ENCODE data around the gene ZNF436.
A peak's percentile ranks its signal among the peaks of the same experiment; 100 is the strongest.

The ZNF436 gene

DNA sequence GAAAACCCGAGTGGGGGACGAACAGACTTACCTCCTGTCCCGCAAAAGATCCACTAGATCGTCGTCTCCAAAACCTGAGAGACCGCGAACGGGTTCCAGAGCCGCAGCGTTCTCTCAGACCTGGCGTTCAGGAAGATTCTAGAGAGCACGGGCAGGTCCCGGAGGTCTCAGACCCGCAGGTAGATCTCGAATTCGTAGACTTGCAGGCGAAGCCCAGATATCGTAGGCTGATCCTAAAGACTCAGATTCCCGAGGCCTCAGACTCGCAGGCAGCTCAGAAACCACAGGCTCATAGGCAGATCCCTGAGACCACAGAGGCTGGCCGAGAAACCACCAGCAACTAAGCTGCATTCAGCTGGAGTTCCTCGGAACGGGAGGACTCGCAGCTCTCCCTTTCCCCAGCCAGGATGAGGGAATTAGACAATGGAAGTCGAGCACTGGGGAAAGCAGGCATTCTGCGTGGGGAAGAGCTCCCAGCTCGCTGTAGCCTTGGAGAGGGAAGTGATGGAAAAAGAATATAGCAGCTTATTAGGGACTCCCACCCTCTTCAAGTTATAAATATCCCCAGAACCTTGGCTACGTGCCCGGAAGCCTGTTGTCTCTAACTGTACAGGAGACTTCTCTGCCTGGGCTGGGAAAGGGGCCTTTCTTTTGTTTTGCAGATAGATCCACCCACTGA, at the start of gene ZNF436:
Gene ZNF436, minus strand, starts transcription at position 502 of the 679 bp plus-strand sequence. CDS start 1,831 bp downstream, outside the sequence.
- DNase-seq = peak; percentile 25

- no peak for DNase-seq
Observed at GRCh38 chr1:23419180-23419579, 49.5 kb upstream of the ZNF436 start.

- DNase-seq = no peak
Observed at GRCh38 chr1:23417570-23417969, 47.9 kb upstream of the ZNF436 start.

GRCh38 chr1:23416964-23417363, 47.3 kb upstream of the ZNF436 start:
- DNase-seq = no peak

- no peak for DNase-seq
Observed at GRCh38 chr1:23408797-23409290, 39.2 kb upstream of the ZNF436 start.

DNA sequence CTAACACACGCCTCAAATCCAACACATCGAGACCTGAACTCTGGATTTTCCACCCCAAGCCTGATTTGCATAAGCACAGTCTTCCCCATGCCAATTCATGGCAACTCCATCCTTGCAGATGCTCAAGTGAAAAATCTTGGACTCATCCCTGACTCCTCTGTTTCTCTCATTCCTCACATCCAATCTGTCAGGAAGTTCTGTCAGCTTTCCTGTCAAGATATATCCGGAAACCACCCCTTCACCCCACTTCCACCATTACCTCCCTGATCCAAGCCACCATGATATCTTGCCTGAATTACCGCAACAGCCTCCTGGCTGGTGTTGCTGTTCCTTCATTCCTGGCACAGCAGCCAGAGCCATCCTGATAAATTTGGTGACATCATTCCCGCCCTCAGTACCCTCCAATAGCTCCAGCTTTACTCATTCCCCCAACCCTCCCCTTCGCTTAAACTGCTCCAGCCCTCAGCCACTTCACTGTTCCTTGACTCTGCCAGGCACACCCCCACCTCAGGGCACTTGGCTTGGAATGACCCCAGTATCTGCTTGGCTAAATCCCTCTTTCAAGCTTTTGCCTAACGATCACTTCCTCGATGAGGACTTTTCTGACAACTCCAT, 37.5 kb upstream of the ZNF436 start:
- DNase-seq = no peak

DNA sequence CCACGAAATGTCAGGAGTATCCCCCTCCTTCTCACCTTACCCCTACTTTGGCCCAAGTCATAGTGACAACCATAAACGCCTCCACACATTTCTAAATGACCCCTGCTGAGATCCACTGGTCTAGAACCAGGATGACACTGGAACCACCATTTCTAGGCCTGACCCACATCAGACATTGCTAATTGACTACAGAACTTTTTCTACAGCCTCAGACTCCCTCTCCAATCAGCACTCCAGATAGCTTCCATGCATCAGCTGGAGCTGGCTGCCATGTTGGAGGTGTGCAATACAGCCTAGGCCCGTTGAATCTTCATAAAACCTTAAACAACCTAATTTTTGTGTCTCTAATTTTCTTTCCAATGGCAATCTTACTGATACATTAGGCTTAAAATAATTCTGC, 36.3 kb upstream of the ZNF436 start:
- no peak for DNase-seq

DNA sequence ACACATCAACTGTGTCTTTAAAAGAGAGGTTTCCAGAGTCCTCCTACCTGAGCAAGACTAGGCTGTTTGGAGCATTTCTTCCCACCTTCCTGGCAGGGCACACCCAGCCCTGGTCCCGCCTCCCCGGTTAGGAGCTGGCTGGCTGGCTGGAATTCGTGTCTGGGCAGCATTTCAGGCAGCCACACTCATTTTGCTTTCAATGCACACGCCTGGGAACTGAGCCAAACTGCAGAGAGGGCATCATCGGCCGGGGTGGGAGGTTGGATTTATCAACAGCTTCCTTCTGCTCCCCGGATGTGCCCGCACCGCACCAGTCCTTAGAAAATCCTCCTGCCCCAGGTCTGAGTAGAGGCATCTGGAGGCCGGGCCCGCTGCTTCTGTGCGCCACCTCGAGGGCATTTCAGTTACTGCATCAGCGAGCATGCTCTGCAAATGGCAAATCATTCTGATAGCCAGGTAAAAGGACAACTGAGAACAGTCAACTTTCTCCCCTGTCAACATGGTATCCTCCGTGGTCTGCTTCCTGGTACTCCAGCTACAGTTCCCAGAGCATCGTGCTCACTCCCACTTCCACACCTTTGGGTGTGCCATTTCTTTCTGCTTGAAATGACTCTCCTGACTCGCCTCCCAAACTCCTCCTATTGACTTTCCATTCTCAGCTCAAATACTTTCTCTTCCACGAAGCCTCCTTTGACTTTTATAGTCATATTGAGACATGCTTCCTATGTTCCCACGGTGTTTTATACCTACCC, 34.3 kb upstream of the ZNF436 start:
- DNase-seq = peak; percentile 86

GRCh38 chr1:23403355-23403734, 33.7 kb upstream of the ZNF436 start:
- no peak for DNase-seq

GRCh38 chr1:23403038-23403336, 33.4 kb upstream of the ZNF436 start:
- no peak for DNase-seq

DNA sequence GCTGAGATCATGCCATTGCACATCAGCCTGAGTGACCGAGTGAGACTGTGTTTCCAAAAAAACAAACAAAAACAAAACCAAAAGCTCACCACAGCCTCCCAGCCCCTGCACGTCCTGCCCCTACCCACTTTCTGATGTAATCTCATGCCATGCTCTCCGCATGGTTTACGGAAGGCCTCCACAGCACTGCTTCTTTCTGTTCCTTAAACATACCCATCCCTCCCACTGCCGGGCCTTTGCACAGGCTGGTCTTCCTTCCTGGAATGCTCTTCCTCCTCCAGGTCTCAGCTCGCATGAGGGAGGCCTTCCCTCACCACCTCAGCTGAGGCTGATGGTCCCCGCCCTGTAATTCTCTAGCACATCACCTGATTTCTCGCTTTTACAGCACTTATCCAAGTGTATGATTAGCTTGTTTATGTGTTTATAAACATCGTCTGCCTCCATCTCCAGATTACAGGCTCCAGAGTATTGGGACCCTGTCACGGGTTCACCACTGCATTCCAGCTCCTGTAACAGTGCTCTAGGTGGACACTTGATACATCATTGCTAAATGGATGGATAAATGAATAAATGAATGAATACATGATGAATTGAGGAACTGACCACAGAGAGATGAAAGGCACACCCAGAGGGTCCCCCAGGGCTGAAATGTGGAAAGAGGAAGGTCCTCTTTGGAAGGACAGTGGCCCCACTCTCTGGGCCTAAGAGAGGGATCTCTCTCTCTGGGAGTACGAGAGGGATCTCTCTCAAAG, 32.8 kb upstream of the ZNF436 start:
- no peak for DNase-seq

DNA sequence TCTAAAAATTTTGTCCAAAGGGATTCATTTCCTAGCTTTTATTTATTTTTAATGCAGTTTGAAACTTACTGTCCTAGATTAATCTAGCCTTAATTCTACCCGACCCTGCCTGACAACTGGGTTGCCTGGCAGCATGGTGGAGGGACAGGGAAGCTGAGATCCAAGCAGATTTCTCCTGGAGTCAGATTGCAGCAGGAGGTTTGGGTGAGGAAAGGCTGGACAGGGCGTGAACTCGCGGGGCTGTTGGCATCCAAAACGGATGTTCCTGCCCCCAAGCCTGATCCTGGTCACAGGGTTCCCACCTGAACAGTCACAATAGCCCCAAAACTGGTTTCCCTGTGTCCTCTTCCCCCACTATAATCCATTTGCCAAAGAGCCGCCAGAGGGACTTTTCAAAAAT, 31.7 kb upstream of the ZNF436 start:
- no peak for DNase-seq

DNA sequence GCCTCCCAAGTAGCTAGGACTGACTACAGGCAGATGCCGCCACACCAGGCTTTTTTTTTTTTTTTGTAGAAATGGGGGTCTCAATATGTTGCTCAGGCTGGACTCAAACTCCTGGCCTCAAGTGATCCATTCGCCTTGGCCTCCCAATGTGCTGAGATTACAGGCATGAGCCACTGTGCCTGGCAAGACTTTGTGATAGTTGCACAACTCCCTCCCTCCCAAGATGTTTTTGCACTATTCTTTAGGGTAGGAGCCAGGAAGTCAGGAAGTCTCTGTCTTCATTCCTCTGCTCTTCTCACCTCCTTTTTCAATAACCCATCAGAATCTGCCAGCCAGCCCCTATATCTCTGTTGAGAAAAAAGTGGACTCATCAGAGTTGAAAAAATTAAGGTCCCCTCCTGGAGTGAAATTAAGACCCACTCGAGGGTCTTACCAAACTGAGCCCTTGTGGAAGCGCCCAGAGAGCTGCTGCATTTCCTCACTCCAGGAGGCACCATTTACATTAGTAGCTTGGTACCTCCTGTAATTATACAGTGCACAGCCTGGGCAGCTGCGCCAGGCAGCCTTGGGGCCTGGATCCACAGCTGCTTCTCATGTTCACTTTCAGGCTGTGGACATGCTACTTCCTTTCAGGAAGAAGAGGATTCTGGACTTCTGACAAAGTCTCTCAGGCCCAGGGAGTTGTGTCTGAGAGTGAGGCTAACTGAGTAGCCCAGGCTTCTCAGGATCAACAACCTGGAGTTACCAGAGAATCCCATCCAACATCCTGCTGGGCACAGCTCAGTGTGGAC, 30.9 kb upstream of the ZNF436 start:
- no peak for DNase-seq

GRCh38 chr1:23399229-23399628, 29.6 kb upstream of the ZNF436 start:
- DNase-seq = no peak

DNA sequence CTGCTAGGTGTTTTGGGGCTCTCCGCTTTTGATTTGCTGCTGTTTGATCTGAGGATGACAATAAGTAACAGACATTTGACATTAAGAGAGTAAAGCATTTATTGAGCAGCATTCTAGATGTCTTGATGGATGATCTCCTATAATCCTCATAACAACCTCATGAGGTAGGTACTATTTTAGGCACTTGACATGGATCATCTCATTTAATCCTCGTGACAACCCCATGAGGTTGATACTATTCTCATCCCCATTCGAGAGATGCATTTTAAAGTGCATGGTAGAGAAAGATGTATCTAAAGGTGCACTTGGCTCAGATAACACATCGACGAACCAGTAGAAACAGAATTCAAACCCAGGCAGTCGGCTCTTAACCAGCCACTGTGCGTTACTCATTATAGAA, 28.3 kb upstream of the ZNF436 start:
- DNase-seq = no peak

- no peak for DNase-seq
Observed at GRCh38 chr1:23396380-23396779, 26.7 kb upstream of the ZNF436 start.

DNA sequence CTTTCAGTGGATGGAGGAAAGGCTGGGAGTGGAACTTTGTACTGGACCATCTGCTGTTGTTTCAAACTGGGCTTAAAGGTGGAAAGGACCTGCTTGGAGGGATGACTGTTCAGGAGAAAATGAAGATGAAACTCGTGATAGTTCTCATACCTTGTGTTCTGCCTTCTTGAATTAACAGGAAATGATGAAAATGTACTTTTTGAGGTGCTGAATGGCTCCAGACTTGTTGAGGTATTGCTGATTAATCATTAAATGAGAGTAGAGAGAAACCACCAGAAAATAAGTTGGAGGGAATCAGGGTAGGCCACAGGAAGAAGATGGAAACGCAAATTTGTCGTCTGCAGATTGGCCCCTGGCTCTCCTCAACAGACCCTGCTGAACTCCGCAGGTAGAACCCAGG, 26.2 kb upstream of the ZNF436 start:
- no peak for DNase-seq

- DNase-seq = no peak
Observed at GRCh38 chr1:23395154-23395724, 25.6 kb upstream of the ZNF436 start.

DNA sequence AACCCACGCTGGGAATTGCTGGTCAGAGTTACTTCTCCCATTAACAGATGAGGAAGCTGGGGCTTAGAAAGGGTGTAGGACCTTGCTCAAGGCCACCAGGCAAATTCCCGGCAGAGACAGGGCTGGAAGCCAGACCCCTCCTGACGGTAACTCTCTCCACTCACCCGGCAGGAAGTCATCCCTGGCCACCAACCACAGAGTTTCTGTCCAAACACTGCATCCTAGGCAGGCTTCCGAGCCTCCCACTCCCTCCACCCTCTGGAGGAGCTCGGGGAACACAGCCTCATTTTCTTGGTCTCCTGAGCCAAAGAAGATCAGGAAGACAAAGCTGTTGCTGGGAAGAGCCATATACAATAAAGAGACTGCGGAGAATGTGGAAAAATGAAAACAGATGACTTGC, 25.0 kb upstream of the ZNF436 start:
- no peak for DNase-seq

- DNase-seq = no peak
Observed at GRCh38 chr1:23394181-23394580, 24.5 kb upstream of the ZNF436 start.

DNA sequence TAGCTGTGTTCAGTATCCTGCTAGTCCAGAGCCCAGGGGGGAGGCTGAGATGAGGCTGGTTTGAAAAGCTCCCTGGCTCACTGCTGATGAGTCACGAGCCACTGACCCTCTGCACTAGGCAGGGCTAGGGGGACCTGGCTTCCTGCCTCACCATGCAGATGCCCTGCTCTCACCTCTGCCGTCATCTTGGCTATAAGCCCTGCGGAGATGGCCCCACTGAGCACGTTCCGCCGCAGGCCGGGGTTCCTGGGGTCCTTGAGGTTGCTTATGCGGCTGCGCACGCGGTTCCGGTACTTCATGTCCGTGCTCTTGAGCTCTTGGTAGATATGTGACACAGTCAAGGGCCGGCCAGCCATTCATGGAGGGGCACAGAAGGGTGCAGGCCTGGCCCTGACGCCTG, 24.1 kb upstream of the ZNF436 start:
- no peak for DNase-seq

GRCh38 chr1:23392125-23392855, 22.7 kb upstream of the ZNF436 start:
- DNase-seq = no peak
